ENCODE results near the gene RAD51B.

- no peak for TF ChIP-seq POLR2AphosphoS5 (IDR thresholded peaks at IDR 0.05; ENCODE audit: borderline replicate concordance, low read depth, low read length)
- no peak for TF ChIP-seq EZH2 (IDR thresholded peaks at IDR 0.05)
These were observed 958.1 kb downstream of the RAD51B start for GRCh38 chr14:68777644-68778043.
